Keratinocyte (primary cell): Measurements from ENCODE around the gene SLC43A3. TPM values are rescaled to one million over a fixed set of nuclear protein-coding genes. Genes with fewer than 3 reads are reported as not detected.

Source experiments
- DNase-seq: peaks from one replicate; pipeline ENCODE4 v3.0.0-alpha.2; 2011; ENCODE audit warnings: low read depth, missing footprints, low spot score
- FAIRE-seq: peaks from 2 replicates; lab custom pipeline; 2011; peaks lifted over from hg19 to GRCh38; lab: Jason Lieb, UNC
- H2AFZ ChIP-seq: 2 replicates; pipeline ENCODE4 v1.6.0; 2012; ENCODE audit warnings: low read length, control low read depth, inconsistent platforms; ENCODE audit not compliant: control insufficient read depth
- H3K27ac ChIP-seq: 2 replicates; pipeline ENCODE4 v1.5.1; 2011; ENCODE audit warnings: low read length; ENCODE audit not compliant: control insufficient read depth, insufficient read depth
- H3K27me3 ChIP-seq: 3 replicates; pipeline ENCODE4 v1.6.0; 2011; ENCODE audit warnings: low read length; ENCODE audit not compliant: control insufficient read depth, insufficient read depth; ENCODE audit errors: extremely low read depth
- H3K36me3 ChIP-seq, 2 experiments: 2 replicates in 1 of 2; 3 replicates in 1 of 2; pipeline ENCODE4 v1.5.1; 2011; ENCODE audit warnings: low read length in 2 of 2, mild to moderate bottlenecking in 1 of 2; ENCODE audit not compliant: control insufficient read depth in 2 of 2, insufficient read depth in 2 of 2; ENCODE audit errors: extremely low read depth in 1 of 2
- H3K4me1 ChIP-seq: 3 replicates; pipeline ENCODE4 v1.5.1; 2011; ENCODE audit warnings: low read length; ENCODE audit not compliant: control insufficient read depth, insufficient read depth; ENCODE audit errors: extremely low read depth
- H3K4me2 ChIP-seq: 3 replicates; pipeline ENCODE4 v1.6.0; 2011; ENCODE audit warnings: low read depth, low read length; ENCODE audit not compliant: control insufficient read depth, insufficient read depth; ENCODE audit errors: extremely low read depth
- H3K4me3 ChIP-seq, 3 experiments: fragments of 200-600 bp in 1 of 3; sonication (generic) in 1 of 3; 2 replicates in 2 of 3; 3 replicates in 1 of 3; pipeline ENCODE4 v1.5.1; 2011 to 2016; ENCODE audit warnings: low read length in 3 of 3, mild to moderate bottlenecking in 3 of 3, control low read depth in 2 of 3, inconsistent platforms in 1 of 3, low read depth in 1 of 3, mixed read lengths in 1 of 3, mixed run types in 1 of 3, moderate library complexity in 1 of 3; ENCODE audit not compliant: control insufficient read depth in 2 of 3, insufficient read depth in 2 of 3; ENCODE audit errors: extremely low read depth in 1 of 3
- H3K79me2 ChIP-seq: 2 replicates; pipeline ENCODE4 v1.6.0; 2012; ENCODE audit warnings: low read length; ENCODE audit not compliant: control insufficient read depth, insufficient read depth
- H3K9ac ChIP-seq: 3 replicates; pipeline ENCODE4 v1.6.0; 2011; ENCODE audit warnings: low read length; ENCODE audit not compliant: control insufficient read depth, insufficient read depth; ENCODE audit errors: extremely low read depth
- H3K9me1 ChIP-seq: 3 replicates; pipeline ENCODE4 v1.6.0; 2011; ENCODE audit warnings: low read length; ENCODE audit not compliant: control insufficient read depth, insufficient read depth; ENCODE audit errors: extremely low read depth
- H3K9me3 ChIP-seq: 2 replicates; pipeline ENCODE4 v1.5.1; 2012; ENCODE audit warnings: low read depth, low read length; ENCODE audit not compliant: control insufficient read depth
- H4K20me1 ChIP-seq: 3 replicates; pipeline ENCODE4 v1.6.0; 2011; ENCODE audit warnings: low read length; ENCODE audit not compliant: control insufficient read depth, insufficient read depth; ENCODE audit errors: extremely low read depth
- CTCF ChIP-seq, 3 experiments: IDR thresholded peaks in 1 of 3; conservative IDR thresholded peaks in 1 of 3; optimal IDR thresholded peaks in 1 of 3; 2 replicates in 2 of 3; 3 replicates in 1 of 3; pipeline versions ENCODE3 to v1.5.1; 2011; ENCODE audit warnings: low read length in 3 of 3, mild to moderate bottlenecking in 3 of 3, moderate library complexity in 2 of 3, control low read depth in 1 of 3, inconsistent platforms in 1 of 3; ENCODE audit not compliant: insufficient read depth in 2 of 3; ENCODE audit errors: extremely low read depth in 1 of 3
- EZH2 ChIP-seq: IDR thresholded peaks from one replicate; pipeline ENCODE4 v1.6.1; 2012; ENCODE audit warnings: inconsistent platforms, mild to moderate bottlenecking, low read length, moderate library complexity
- dilution Hi-C: fragments of 300-500 bp; cut with MboI; formaldehyde crosslinking; loops from one replicate; pipeline ENCODE4 v1.7.0; 2020; ENCODE audit warnings: low sequenced_read_pairs; ENCODE audit not compliant: extremely low pct_ligation_motif_present
- polyA plus RNA-seq, 5 experiments: library from polyadenylated mRNA; depleted of rRNA in 3 of 5; stranded (reverse) in 3 of 5; stranded (forward) in 1 of 5; unstranded in 1 of 5; fragments of >200 nt; gene quantifications; 1 replicate in 1 of 5; 2 replicates in 3 of 5; 3 replicates in 1 of 5; pipeline versions ENCODE4 v1.2.1 to v1.2.3, GENCODE V29; 2011 to 2012; ENCODE audit warnings: missing spikeins in 2 of 5, low read depth in 1 of 5, low replicate concordance in 1 of 5

The SLC43A3 gene
- polyA plus RNA-seq, 1 donor (not counting 4 experiments of a cell fraction or from before 2014, with no cell fraction given) = 48.1 TPM

DNA sequence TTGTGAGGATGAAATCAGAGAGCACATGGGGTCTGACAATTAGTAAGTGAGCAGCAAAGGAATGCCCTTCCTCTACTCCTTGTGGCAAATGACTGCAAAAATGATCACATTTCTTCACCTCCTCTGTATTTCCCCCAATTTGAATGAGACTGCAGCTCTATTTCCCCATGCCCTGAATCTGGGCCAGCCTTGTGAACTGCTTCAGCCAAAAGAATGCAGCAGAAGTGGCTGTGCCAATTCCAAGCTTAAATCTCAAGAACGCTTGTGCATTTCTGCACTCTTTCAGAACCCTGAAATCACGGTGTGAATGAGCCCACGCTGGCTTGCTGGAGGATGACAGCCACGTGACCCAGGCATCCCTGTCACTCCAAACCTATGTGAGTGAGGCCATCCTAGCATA, 9.9 kb downstream of the SLC43A3 start:
- DNase-seq (no peak), FAIRE-seq (no peak)
- Histone ChIP-seq H2AFZ (no peak overlapping the region), H3K4me2 (no peak overlapping the region), H3K36me3 (peaks cover 26 to 58% of the 10 kb centered on the region in 2 experiments), H3K9me1 (no peaks in the 10 kb centered on the region), H3K27ac (no peak overlapping the region), H3K4me1 (no peaks in the 10 kb centered on the region), H4K20me1 (peaks cover 8% of the 10 kb centered on the region), H3K9ac (no peak overlapping the region), H3K4me3 (no peak overlapping the region), H3K79me2 (peaks cover 23% of the 10 kb centered on the region), H3K27me3 (no peaks in the 10 kb centered on the region), H3K9me3 (no peaks in the 10 kb centered on the region)
- dilution Hi-C loops = no loop called here
- TF ChIP-seq EZH2 (no peak), CTCF (optimal IDR thresholded peaks at IDR 0.05 in 1 of 3, IDR thresholded peaks at IDR 0.05 in 1 of 3, conservative IDR thresholded peaks at IDR 0.05 in 1 of 3; ENCODE audit: extremely low read depth in 1 of 3, insufficient read depth in 2 of 3, low read length in 3 of 3) (no peak)

DNA sequence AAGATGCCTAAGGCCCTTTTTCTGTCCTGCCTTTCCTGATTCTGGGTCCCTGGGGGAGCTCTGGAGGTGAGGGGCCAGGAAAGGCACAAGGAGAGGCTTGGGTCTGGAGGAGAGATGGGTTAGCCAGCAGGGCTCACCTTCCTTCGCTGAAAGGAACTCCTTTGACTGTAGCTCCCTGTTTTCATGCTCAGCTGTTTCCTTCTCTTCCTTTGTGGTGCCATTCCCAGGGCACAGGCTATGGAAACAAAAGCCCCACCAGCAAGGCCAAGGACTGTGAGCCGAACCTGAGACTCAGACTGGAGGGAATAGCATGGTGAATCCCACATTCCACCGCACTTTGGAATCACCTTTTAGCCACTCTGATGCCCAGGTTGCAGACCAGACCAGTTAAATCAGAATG, 10.5 kb downstream of the SLC43A3 start:
- Histone ChIP-seq H3K9me1 (no peaks in the 10 kb centered on the region), H4K20me1 (peaks cover 8% of the 10 kb centered on the region), H2AFZ (no peak overlapping the region), H3K27ac (no peak overlapping the region), H3K4me3 (no peak overlapping the region), H3K9me3 (no peaks in the 10 kb centered on the region), H3K27me3 (no peaks in the 10 kb centered on the region), H3K4me2 (no peak overlapping the region), H3K9ac (no peak overlapping the region), H3K36me3 (peaks cover 26 to 57% of the 10 kb centered on the region in 2 experiments), H3K79me2 (peaks cover 20% of the 10 kb centered on the region), H3K4me1 (no peaks in the 10 kb centered on the region)
- dilution Hi-C loops = no loop called here
- FAIRE-seq = no peak
- no peak for DNase-seq
- TF ChIP-seq CTCF (optimal IDR thresholded peaks at IDR 0.05 in 1 of 3, IDR thresholded peaks at IDR 0.05 in 1 of 3, conservative IDR thresholded peaks at IDR 0.05 in 1 of 3; ENCODE audit: extremely low read depth in 1 of 3, insufficient read depth in 2 of 3, low read length in 3 of 3) (no peak), EZH2 (no peak)
